ENCODE results near the gene SEC24C.

DNA sequence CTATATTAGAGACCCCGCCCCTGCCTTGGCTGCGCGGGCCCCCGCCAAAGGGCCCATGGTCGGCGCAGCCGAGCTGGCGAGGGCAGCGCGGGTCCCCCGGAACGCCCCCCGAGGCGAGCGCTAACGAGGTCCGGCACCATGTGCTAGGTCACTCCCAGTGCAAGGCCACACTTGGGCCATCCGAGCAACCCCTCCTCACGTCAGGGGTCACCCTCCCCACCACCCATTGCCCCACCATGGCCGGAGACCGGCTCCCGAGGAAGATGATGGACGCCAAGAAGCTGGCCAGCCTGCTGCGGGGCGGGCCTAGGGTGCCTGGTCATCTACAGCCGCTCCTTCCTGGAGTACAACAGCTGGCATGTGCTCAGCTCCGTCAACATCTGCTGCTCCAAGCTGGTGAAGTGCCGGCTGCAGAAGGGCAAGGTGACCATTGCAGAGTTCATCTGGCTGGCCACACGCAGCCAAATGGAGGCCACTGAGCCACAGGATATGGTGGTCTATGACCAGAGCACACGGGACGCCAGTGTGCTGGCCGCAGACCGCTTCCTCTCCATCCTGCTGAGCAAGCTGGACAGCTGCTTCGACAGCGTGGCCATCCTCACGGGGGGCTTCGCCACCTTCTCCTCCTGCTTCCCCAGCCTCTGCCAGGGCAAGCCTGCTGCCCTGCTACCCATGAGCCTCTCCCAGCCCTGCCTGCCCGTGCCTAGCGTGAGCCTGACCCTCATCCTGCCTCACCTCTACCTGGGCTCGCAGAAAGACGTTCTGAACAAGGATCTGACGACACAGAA is 12.4 kb upstream of the SEC24C start:
- no peak for TF ChIP-seq CTCF (conservative IDR thresholded peaks at IDR 0.05; ENCODE audit: low read depth, low read length)
- TF ChIP-seq POLR2A (IDR thresholded peaks at IDR 0.05; ENCODE audit: low read depth, low read length): no peak
- TF ChIP-seq SMC3 (IDR thresholded peaks at IDR 0.05; ENCODE audit: low read depth, low read length): no peak
- no peak for TF ChIP-seq NFE2L2 (IDR thresholded peaks at IDR 0.05; ENCODE audit: low read depth, low read length)

Data from IMR-90 (cell line).